Measurements from ENCODE around the gene CMSS1. TPM values are rescaled to one million over a fixed set of nuclear protein-coding genes. Genes with fewer than 3 reads are reported as not detected.

The CMSS1 gene
- total RNA-seq, 4 donors from 2014 or later = 1.8 to 41.2 (median 17.0) TPM

GRCh38 chr3:99980606-99981005, 162.9 kb downstream of the CMSS1 start:
- intact Hi-C loops (cut with DNase I; ENCODE audit: low total_unique reads) = no loop called here

GRCh38 chr3:99981138-99981537, 163.5 kb downstream of the CMSS1 start:
- H3K27ac ChIP-seq = no peak overlapping the region
- no peaks in the 10 kb centered on the region for H3K4me1 ChIP-seq
- no peaks in the 10 kb centered on the region for H3K9me3 ChIP-seq
- no peaks in the 10 kb centered on the region for H3K36me3 ChIP-seq
- intact Hi-C loops (cut with DNase I; ENCODE audit: low total_unique reads) = no loop called here
- TF ChIP-seq POLR2A (IDR thresholded peaks at IDR 0.05) (no peak), CTCF (IDR thresholded peaks at IDR 0.05) (no peak)
- DNase-seq = no peak
- no peak overlapping the region for H3K4me3 ChIP-seq
- no peaks in the 10 kb centered on the region for H3K27me3 ChIP-seq

More at GRCh38 chr3:99980606-99981005, 162.9 kb downstream of the CMSS1 start:
- no peaks in the 10 kb centered on the region for H3K9me3 ChIP-seq
- H3K4me3 ChIP-seq = no peak overlapping the region
- no peak overlapping the region for H3K27ac ChIP-seq
- H3K27me3 ChIP-seq = no peaks in the 10 kb centered on the region
- TF ChIP-seq POLR2A (IDR thresholded peaks at IDR 0.05) (no peak), CTCF (IDR thresholded peaks at IDR 0.05) (no peak)
- H3K36me3 ChIP-seq = no peaks in the 10 kb centered on the region
- no peak for DNase-seq
- H3K4me1 ChIP-seq = no peaks in the 10 kb centered on the region

GRCh38 chr3:99982650-99983049, 165.0 kb downstream of the CMSS1 start:
- Histone ChIP-seq H3K36me3 (no peaks in the 10 kb centered on the region), H3K27ac (no peak overlapping the region), H3K9me3 (no peaks in the 10 kb centered on the region), H3K27me3 (no peaks in the 10 kb centered on the region), H3K4me1 (no peaks in the 10 kb centered on the region), H3K4me3 (no peak overlapping the region)
- intact Hi-C loops (cut with DNase I; ENCODE audit: low total_unique reads) = no loop called here
- TF ChIP-seq POLR2A (IDR thresholded peaks at IDR 0.05) (no peak), CTCF (IDR thresholded peaks at IDR 0.05) (no peak)
- no peak for DNase-seq

- TF ChIP-seq CTCF (IDR thresholded peaks at IDR 0.05) (no peak), POLR2A (IDR thresholded peaks at IDR 0.05) (no peak)
- Histone ChIP-seq H3K4me1 (no peaks in the 10 kb centered on the region), H3K36me3 (no peaks in the 10 kb centered on the region), H3K27me3 (no peaks in the 10 kb centered on the region), H3K27ac (no peak overlapping the region), H3K4me3 (no peak overlapping the region), H3K9me3 (no peaks in the 10 kb centered on the region)
- DNase-seq = no peak
- intact Hi-C loops (cut with DNase I; ENCODE audit: low total_unique reads) = no loop called here
Measured at GRCh38 chr3:99984139-99984538, 166.5 kb downstream of the CMSS1 start.

GRCh38 chr3:99984668-99985067, 167.0 kb downstream of the CMSS1 start:
- TF ChIP-seq CTCF (IDR thresholded peaks at IDR 0.05) = no peak
- TF ChIP-seq POLR2A (IDR thresholded peaks at IDR 0.05) = no peak
- Histone ChIP-seq H3K4me3 (no peak overlapping the region), H3K4me1 (no peaks in the 10 kb centered on the region), H3K9me3 (no peaks in the 10 kb centered on the region), H3K27ac (no peak overlapping the region), H3K27me3 (no peaks in the 10 kb centered on the region), H3K36me3 (no peaks in the 10 kb centered on the region)
- intact Hi-C loops (cut with DNase I; ENCODE audit: low total_unique reads) = no loop called here
- no peak for DNase-seq

Measured in uterus (tissue), 4 donors.